Ramos (cell line): ENCODE measurements around the gene KDM2A.
"Not testable (repeated sequence)": the region's sequence is repeated elsewhere in the genome, so short reads cannot be mapped to it uniquely, and the experiment has no call there.

Experiments
- in situ Hi-C: fragments of 300-500 bp; cut with MboI; formaldehyde crosslinking; loops from one replicate; pipeline ENCODE4 v1.14.3; 2022; ENCODE audit warnings: low sequenced_read_pairs; ENCODE audit not compliant: unreplicated experiment

Gene KDM2A

DNA sequence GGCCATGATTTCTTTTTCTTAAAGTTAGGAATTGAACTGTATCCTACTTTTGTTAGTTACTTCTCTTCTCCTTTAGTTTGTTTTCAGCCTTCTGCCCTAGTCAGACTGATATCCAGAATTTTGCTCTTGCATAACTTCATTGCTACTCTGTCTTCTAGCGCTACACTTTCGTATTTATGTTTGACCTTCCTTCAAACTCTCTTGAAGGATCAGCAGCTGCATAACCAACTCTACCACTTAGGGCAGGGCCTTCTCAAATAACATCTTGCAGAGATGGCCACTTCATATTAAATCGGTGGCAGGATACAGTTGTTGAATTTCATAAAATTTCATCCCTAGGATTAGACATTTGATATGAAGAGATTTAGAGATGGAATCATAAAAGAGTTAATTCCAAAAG is 43.9 kb downstream of the KDM2A start:
- in situ Hi-C loops = no loop called here

DNA sequence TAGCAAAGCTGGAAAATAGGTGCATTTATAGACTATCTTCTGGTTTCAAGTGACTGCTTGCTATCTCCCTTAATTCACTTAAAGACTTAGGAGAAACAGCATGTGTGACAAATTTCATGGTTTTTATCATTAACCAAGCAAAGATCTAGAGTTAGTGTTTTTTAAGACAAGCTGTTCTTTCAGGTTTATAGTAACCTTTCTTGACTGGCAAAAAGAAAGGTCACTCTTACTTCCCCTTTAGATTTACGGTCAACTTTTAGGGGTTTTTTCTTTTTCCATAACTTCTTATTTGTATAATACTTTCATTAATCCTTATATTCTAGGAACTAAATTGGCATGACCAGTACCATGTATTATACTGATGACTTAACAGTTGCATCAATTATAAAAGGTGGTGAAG is 46.6 kb downstream of the KDM2A start:
- in situ Hi-C loops = no loop called here

DNA sequence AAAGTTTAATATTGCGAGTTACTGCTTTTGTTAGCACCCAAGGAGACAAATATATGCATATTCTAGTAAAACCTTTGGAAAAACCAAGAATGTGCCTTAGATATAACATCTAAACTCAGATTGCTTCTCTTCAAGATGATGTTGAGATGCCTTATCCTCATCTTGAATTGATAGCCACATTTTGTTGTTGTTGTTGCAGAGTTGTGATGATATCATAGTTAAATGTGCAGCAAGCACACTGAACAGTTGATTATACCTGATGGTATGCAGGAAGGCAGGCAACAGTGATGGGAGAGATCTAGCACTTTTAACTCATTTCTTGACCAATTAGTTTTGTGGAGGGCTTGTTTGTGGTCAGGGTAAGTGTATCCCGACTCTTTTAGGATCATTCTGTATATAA is 48.0 kb downstream of the KDM2A start:
- in situ Hi-C loops = no loop called here

DNA sequence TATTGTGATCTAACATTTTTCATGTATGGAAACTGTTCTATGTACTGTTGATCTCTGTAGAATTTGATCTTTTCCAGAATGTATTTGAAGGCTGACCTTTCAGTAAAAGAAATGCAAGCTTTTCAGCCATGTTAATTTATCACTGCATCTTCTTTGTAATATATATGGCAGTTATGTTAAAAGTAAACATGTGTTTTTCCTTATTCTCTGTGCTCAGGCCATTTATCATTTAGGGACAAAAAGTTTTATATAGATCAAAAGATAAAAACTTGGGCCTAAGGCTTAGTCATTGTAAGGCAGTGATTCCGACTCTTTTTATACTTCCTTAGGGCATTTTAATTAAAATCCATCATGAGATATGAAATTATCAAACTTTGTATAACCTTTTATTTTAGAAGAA is 48.7 kb downstream of the KDM2A start:
- in situ Hi-C loops = no loop called here

DNA sequence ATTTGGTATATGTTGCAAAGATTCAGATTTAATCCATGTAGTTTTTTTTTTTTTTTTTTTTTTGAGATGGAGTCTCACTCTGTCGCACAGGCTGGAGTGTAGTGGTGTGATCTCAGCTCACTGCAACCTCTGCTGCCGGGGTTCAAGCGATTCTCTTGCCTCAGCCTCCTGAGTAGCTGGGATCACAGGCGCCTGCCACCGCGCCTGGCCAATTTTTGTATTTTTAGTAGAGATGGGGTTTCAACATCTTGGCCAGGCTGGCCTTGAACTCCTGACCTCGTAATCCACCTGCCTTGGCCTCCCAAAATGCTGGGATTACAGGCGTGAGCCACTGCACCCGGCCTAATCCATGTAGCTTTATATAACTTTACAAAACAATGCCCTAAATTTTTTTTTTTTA is 49.8 kb downstream of the KDM2A start:
- in situ Hi-C loops = not testable (repeated sequence)

DNA sequence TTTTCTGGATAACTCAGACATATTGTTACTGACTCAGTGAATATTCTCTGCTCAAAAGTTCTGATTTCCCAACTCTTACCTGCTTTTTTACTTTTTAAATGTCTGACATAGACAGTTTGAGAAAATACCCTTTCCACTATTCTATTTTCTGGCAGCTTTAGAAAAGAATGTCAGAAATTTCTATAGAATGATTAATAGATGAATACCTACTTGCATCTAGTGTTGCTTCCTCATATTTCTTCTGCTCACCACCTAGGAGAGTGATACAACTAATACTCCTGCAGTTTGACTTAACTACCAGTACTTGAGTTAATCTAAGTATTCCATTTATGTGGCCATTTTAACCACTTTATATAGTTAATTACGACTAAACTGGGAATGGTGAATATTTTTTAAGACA is 55.2 kb downstream of the KDM2A start:
- in situ Hi-C loops = loop anchor here (5.0 kb wide), 1 partner anchor 92 kb away; no protein-coding TSS in a partner anchor

DNA sequence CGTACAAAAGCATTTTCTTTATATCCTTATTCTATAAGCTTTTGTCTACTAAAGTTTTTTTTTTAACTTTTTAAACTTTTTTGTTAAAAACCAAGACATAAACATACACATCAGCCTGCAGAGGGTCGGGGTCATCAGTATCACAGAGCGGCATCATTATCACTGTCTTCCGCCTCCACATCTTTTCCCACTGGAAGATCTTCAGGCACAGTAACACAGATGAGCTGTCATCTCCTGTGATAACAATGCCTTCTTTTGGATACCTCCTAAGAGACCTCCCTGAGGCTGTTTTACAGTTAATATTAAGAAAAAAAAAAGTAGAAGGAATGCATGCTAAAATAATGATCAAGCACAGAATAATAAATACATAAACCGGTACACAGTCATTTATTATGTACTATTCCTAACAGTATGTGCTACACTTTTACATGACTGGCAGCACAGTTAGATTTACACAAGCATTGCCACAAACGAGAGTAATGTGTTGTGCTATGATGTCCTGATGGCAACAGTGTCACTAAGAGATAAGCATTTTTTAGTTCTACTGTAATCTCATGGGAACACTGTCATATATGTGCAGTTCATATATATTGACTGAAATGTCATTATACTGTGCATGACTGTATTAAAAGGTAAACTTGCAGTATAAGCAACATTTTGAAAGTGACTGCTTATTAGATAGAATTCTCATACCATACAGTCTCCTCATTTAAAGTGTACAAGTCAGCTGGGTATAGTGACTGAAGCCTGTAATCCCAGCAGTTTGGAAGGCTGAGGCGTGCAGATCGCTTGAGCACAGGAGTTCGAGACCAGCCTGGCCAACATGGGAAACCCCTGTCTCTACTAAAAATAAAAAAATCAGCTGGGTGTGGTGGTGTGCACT is 58.6 kb downstream of the KDM2A start:
- in situ Hi-C loops = no loop called here

DNA sequence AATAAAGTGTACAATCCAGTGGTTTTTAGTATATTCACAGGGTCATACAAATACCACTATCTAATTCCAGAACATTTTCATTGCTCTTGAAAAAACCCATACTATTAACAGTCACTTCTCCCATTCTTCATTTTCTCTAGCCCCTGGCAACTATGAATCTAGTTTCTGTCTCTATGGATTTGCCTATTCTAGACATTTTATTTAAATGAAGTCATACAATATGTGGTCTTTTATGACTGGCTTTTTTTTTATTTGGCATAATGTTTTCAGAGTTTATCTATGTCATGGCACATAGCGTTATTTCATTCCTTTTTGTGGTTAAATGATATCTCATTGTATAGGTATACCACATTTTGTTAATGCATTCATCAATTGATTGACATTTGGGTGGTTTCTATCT is 59.4 kb downstream of the KDM2A start:
- in situ Hi-C loops = no loop called here

DNA sequence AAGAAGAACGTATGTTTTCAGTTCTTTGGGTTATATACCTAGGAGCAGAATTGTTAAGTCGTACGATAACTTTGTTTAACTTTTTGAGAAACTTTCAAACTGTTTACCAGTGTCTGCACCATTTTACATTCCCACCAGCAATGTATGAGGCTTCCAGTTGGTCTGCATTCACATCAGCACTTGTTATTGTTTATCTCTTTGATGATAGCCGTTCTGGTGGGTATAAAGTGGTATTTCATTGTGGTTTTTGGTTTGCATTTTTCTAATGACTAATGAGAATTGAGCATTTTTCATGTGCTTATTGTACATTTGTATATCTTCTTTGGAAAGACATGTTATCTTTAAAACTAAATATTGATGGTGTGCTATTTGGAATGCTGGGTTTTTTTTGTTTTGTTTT is 59.8 kb downstream of the KDM2A start:
- in situ Hi-C loops = no loop called here

DNA sequence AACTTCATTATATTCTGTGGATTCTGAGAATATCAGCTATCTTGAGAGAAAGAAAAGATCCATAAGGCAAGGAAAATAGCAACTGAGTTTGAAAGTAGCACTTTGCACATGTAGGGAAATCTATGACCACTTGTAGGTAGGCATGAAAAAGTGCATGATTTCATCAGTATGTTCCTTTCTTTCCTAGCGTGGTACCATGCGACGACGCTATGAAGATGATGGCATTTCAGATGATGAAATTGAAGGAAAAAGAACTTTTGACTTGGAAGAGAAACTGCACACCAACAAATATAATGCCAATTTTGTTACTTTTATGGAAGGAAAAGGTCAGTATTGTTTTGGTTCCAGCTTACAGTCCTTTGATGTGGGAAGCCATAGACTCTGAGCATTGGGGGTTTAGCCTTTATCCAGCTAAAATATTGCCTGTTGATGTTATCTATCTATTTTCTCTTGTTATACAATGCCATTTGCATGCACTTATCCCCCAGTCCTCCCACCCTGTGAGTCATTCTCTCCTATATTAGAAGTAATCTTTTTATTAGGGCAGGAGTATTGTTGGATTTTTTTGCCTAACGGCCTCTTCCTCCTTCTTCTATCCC is 60.9 kb downstream of the KDM2A start:
- in situ Hi-C loops = no loop called here

DNA sequence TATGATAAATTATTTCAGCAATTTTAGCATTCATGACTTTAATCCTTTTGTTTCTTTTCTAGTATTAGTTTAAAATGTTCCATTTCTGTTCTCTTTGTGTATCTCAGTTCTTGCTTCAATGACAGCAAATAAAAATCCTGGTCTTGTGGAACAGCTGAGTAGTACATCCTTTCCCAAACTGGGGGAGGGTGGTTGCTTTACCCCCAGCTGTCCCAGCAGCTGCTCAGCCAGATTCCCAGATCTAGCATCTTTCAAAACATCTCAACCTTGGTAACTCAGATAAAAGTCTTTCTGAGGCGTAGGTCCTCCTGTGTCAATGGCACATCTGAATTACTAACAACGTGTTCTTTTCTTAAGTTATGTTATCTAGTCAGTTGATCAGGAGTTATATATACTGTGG is 75.0 kb downstream of the KDM2A start:
- in situ Hi-C loops = no loop called here

DNA sequence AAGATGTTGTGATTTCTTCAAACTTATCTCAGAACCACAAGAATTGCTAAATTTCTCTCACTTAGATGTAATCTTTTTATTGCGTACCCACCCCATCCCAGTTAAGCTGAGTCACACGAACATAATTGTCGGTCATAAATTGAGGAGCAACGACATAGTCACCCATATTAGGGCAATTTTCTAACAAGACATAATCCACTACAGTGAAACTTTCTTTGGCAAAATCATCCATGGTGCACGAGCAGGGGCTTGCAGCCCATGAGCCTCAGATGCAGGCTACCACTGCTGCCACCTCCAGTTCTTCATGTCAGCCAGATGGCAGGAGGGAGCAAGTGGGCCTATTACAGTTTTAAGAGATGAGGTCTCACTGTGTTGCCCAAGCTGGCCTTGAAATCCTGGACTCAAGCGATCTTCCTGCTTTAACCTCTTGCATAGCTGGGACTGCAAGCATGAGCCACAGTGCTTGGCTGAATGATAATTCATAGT is 77.0 kb downstream of the KDM2A start:
- in situ Hi-C loops = no loop called here

DNA sequence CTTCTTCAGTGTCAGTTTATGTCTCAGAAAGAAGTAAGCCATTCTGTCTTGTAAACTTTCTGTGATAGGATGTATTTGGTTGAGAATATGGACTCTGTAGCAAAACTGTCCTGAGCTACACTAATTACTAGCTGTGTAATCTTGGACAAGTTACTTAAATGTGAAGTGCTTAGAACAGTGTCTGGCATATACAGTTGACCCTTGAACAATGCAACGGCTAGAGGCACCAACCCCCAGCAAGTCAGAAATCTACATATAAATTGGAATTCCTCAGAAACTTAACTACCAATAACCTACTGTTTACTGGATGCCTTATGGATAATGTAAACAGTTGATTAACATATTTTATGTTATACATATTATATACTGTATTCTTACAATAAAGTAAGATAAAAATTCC is 78.5 kb downstream of the KDM2A start:
- in situ Hi-C loops = no loop called here

DNA sequence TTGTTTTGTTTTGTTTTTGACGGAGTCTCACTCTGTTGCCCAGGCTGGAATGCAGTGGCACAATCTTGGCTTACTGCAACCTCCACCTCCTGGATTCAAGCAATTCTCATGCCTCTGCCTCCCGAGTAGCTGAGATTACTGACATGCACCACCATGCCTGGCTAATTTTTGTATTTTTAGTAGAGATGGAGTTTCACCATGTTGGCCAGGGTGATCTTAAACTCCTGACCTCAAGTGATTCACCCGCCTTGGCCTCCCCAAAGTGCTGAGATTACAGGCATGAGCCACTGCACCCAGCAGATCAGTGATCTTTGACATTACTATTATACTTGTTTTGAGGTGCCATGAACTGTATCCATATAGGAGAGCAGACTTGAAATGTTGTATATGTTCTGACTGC is 79.7 kb downstream of the KDM2A start:
- in situ Hi-C loops = not testable (repeated sequence)

DNA sequence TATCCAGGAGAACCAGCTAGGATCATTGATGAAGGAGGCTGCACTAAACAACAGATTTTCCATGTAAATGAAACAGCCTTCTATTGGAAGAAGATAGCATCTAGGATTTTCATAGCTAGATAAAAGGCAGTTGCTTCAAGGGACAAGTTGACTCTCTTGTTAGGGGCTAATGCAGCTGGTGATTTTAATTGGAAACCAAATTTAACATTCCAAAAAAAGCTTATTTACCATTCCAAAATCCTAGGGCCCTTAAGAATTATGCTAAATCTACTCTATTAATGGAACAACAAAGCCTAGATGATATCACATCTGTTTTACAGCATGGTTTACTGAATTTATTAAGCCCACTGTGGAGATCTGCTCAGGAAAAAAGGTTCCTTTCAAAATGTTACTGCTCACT is 80.7 kb downstream of the KDM2A start:
- in situ Hi-C loops = no loop called here

DNA sequence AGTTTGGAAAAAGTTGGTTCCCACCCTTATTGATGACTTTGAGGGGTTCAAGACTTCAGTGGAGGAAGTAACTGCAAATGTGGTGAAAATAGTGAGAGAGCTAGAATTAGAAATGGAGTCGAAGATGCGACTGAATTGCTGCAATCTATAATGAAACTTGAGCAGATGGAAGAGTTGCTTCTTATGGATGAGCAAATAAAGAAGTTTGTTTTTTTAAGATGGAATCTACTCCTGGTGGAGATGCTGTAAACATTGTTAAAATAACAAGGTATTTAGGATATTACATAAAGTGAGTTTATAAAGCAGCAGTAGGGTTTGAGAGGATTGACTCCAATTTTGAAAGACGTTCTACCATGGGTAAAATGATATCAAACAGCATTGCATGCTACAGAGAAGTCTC is 83.0 kb downstream of the KDM2A start:
- in situ Hi-C loops = no loop called here

DNA sequence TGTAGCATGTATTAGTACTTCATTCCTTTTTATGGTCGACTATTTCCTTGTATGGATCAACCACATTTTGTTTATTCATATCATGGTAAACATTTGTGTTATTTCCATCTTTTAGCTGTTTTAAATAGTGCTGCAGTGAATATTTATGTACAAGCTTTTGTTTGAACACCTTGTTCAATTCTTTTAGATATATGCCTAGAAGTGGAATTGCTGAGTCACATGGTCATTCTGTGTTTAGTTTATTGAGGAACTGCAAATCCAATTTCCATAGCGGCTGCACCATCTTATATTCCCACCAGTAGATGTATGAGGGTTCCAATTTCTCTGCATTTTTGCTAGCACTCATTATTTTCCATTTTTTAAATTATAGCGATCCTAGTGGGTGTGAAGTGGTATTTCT is 85.8 kb downstream of the KDM2A start:
- in situ Hi-C loops = no loop called here

DNA sequence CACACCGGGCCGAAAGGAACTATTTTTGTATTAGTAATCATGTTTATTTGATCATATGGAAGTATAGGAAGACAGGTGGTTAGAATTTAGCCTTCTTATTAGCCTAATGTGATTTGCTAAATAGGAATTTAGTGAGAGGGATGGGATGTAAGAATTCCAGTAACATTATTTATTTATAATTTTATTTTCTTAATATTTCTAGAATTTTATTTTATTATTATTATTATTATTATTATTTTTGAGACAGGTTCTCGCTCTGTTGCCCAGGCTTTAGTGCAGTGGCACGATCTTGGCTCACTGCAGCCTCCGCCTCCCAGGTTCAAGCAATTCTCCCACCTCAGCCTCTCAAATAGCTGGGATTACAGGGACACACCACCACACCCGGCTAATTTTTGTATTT is 90.2 kb downstream of the KDM2A start:
- in situ Hi-C loops = not testable (repeated sequence)

DNA sequence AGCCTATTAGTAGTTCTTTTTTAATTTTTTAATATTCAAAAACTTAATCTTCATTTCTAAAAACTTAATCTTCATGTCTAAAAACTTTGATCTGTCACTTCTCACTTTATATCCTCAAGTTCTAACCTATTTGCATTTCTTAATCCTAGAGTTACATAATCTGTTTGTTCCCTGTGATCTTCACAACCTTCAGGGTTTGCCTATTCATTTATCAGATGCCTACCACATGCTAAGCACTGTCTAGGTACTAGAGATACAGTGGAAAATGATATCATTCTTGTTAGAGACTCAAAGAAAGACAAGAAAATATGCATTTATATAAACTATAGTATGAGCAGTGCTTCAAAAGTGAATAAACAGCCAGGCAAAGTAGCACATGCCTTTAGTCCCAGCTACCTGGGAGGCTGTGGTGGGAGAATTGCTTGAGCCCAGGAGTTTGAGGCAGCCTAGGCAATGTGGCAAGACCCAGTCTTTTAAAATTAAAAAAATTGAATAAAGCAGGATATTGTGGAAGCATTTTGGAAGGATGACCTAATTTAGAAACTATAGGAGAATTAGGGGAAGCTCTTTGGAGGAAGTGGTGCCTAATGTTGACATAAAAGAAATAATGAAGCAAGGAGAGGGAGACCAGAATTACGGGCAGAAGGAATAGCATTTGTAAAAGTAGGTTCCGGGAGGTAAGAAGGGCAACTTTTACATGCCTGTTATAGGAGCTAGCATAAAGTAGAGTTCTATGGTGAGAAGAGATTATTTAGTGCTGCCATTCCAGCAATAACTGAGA is 92.8 kb downstream of the KDM2A start:
- in situ Hi-C loops = no loop called here

DNA sequence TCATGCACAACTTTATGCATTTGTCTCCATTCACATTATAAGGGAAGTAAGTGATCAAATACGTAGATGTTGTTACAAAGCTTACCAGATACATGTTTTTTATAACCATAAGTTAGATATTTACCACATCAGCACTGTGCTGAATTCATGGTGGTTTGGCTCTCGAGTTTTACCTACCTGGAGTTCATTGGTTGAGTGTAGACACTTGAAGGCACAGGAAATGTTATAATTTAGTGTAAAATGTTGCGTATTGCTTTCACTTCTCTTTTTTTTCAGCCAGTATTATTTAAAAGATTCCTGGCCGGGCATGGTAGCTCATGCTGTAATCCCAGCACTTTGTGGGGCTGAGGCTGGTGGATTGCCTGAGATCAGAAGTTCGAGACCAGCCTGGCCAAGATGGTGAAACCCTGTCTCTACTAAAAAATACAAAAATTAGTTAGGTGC is 94.1 kb downstream of the KDM2A start:
- in situ Hi-C loops = no loop called here

DNA sequence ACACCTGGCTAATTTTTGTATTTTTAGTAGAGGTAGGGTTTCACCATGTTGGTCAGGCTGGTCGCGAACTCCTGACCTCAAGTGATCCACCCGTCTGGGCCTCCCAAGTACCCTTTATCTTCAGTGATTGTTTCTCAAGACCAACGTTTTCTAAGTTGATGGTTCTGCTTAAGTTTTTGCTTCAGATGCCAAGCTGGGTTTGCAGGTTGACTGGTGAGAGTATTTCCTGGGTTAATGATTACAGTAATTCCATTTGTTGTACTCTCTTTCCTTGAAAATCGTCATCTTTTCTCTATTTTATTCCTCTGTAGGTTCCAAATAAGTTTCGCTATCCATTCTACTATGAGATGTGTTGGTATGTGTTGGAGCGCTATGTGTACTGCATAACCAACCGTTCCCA is 108.7 kb downstream of the KDM2A start:
- in situ Hi-C loops = no loop called here
